Stimulated activated CD4-positive, alpha-beta T cell treated with anti-CD3 and anti-CD28 coated beads, Interleukin-4, amount 100 ng/mL, for 48 hours (primary cell): ENCODE measurements around the gene FHIT.
A peak's percentile ranks its signal among the peaks of the same experiment; 100 is the strongest.

Source experiments
- DNase-seq, 2 donors: peaks; one replicate each; pipeline ENCODE4 v3.0.0-alpha.2; 2020; ENCODE audit warnings: low read depth in 2 of 2

The FHIT gene

GRCh38 chr3:61251174-61251972 lies at the start of gene FHIT:
Gene FHIT, minus strand, starts transcription at chr3:61251452.
- DNase-seq, result peak; percentile 82 to 91

GRCh38 chr3:61300786-61301185 lies 49.5 kb upstream of the FHIT start:
- DNase-seq, result no peak

GRCh38 chr3:61300006-61300380 lies 48.7 kb upstream of the FHIT start:
- DNase-seq, result no peak

GRCh38 chr3:61299343-61300005 lies 48.2 kb upstream of the FHIT start:
- no peak for DNase-seq

GRCh38 chr3:61297821-61298220 lies 46.6 kb upstream of the FHIT start:
- DNase-seq, result no peak

GRCh38 chr3:61288446-61288845 lies 37.2 kb upstream of the FHIT start:
- DNase-seq, result no peak

- DNase-seq, result no peak
Observed at GRCh38 chr3:61283876-61284275, 32.6 kb upstream of the FHIT start.

- no peak for DNase-seq
Observed at GRCh38 chr3:61278713-61279112, 27.5 kb upstream of the FHIT start.

- DNase-seq, result no peak
Observed at GRCh38 chr3:61277411-61277810, 26.2 kb upstream of the FHIT start.

- DNase-seq, result no peak
Observed at GRCh38 chr3:61269435-61269834, 18.2 kb upstream of the FHIT start.

GRCh38 chr3:61268644-61269043 lies 17.4 kb upstream of the FHIT start:
- DNase-seq, result no peak

- no peak for DNase-seq
Observed at GRCh38 chr3:61264281-61264680, 13.0 kb upstream of the FHIT start.

GRCh38 chr3:61257148-61257547 lies 5.9 kb upstream of the FHIT start:
- DNase-seq, result no peak

GRCh38 chr3:61253756-61254155 lies 2.5 kb upstream of the FHIT start:
- no peak for DNase-seq

GRCh38 chr3:61252836-61253235 lies 1.6 kb upstream of the FHIT start:
- no peak for DNase-seq

- no peak for DNase-seq
Observed at GRCh38 chr3:61250784-61251173, 473 bp downstream of the FHIT start.

GRCh38 chr3:61248496-61248895 lies 2.8 kb downstream of the FHIT start:
- DNase-seq, result no peak

- DNase-seq, result no peak
Observed at GRCh38 chr3:61247191-61247590, 4.1 kb downstream of the FHIT start.

- no peak for DNase-seq
Observed at GRCh38 chr3:61239871-61240270, 11.4 kb downstream of the FHIT start.

GRCh38 chr3:61237858-61238257 lies 13.4 kb downstream of the FHIT start:
- DNase-seq, result no peak

GRCh38 chr3:61236556-61236955 lies 14.7 kb downstream of the FHIT start:
- no peak for DNase-seq

- no peak for DNase-seq
Observed at GRCh38 chr3:61233746-61234145, 17.5 kb downstream of the FHIT start.

- DNase-seq, result no peak
Observed at GRCh38 chr3:61231693-61232092, 19.6 kb downstream of the FHIT start.

GRCh38 chr3:61227799-61228198 lies 23.5 kb downstream of the FHIT start:
- DNase-seq, result no peak
